Limb (tissue), 2 donors: Measurements from ENCODE around the gene EPB41L2.

ENCODE experiments used
- DNase-seq, 2 donors: peaks; one replicate each; pipeline ENCODE4 v3.0.0-alpha.2; 2016; ENCODE audit errors: extremely low spot score in 2 of 2

Gene EPB41L2

DNA sequence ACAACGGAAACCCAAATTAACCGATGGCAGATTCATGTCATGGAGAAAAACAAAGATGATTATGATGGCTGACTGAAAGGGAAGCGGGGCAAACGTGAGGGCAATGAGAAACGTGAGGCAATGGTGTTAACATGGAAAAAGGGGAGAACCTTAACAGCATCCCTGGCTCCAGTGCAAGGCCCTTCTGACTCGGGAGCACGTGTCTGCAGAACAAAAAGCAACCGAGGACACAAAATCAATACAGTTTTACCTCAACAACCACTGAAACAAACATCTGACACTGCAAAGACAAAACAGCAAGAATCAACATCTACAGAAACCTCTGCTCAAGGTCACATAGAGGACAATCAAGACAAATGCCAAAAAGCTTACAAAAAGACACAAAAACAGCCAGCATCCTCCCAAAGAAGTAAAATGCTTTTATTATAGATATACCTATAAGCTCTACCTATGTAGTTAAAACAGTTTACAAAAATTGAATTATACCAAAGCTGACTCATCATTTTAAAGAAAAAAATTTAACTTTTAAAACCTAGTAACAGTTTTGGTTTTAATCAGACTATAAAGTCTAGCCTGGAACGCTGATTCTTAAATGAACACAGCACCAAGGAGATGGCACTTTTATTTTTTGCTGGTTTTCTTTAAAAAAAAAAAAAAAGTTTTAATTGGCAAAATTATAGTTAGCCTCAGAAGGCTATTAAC lies 192.7 kb downstream of the EPB41L2 start:
- no peak for DNase-seq

- no peak for DNase-seq
These were observed 193.4 kb downstream of the EPB41L2 start for GRCh38 chr6:130869681-130870080.

- DNase-seq: no peak
These were observed 197.3 kb downstream of the EPB41L2 start for GRCh38 chr6:130865793-130866192.

GRCh38 chr6:130864344-130864743 lies 198.7 kb downstream of the EPB41L2 start:
- DNase-seq: no peak

GRCh38 chr6:130863415-130864230 lies 199.4 kb downstream of the EPB41L2 start:
- no peak for DNase-seq

- DNase-seq: no peak
These were observed 200.7 kb downstream of the EPB41L2 start for GRCh38 chr6:130862370-130862769.

DNA sequence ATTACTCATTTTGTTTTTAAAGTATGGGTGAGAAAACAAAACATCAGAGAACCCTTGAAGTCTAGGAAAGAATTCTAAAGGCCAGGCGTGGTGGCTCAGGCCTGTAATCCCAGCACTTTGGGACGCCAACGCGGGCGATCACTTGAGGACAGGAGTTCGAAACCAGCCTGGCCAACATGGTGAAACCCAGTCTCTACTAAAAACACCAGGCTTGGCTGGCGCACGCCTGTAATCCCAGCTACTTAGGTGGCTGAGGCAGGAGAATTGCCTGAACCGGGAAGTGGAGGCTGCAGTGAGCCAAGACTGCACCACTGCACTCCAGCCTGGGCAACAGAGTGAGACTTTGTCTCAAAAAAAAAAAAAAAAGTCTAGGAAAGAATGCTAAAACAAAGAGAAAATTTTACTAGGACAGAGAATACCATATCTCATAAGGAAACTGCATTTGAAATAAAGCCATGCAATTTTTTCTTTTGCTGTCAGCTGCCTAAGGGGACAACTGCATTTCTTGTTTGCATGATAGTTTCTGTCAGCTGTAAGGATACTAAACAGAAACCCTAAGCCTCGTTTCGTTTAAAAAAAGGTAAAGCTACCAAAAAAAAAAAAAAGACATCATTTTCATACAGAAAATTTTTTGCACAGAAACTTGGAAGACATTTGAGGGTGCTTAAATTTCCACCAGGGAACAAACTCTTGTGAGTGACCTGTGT lies 203.7 kb downstream of the EPB41L2 start:
- no peak for DNase-seq

DNA sequence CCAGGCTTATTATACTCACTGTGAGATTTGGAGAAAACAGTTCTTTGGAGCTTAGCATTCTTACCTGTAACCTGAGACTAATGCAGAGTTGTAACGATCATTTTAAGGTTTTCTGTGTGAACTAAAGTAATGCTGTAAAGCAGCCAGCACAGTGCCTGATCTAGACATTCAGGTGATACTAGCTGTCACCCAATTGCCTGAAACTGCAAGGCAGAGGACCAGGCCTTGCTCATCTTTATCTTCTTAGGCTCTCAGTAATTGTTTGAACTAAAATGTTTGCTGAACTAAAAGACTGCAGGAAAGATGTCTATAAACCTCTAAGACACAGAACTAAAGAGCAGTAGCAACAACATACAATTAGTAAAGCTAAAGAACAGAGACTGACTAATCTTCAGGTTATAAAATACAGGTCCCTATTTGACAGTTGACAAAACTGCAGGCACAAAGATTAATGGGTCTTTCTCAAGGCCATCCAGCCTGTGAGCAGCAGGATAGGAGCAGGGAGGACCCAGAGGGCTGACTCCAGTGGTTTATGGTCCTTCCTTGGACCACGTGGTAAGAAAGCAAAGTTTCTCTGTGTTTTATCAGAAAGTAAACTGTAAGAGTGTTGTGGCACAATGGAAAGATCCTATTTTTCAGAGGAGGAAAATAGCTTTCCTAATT lies 204.4 kb downstream of the EPB41L2 start:
- no peak for DNase-seq

DNA sequence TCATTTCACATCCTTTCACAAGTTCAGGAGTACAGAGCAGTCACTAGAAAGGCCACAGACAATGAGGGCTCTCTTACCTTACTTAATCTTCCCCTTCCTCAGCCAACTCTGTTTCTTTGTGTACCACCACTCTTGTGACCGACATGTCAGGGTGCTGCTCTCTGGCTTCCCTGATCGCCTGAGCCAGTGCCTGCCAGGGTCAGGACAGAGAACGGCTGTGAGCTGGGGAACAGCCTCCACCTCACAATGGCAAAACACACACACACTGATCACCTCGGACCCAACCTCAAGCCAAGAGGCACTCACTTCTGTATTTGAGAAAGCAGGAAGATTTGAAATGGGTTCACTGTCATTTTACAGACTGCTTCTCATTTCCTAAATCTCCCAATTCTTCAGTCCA lies 205.0 kb downstream of the EPB41L2 start:
- DNase-seq: no peak

DNA sequence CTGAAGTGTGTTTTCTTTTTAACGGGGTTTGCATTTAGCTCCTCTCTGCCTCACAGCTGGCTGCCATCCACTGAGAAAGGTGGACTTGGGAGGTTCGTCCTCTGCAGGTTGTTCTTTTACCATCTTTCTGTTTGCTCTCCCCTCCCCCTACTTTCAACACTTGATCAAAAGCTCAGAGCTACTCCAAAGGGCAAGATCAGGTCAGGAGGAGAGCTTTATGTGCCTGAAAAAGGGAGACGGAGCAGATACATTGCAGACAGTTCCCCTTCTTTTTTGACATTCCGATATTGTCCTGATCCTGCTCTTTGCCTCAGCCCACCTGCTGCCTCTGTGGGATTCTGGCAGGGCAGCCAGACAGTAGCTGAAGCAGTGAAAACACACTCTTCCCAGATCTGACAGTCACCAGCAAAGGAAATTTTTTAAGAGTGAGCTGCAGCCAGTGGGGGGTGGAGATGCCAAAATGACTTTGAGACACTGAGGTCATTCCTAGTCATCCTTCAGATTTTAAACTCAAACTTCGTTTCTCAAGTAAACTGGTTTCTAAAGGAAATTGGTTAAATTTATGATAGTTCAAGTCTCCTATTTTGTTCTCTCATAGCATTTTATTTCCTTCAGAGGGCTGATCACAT lies 209.4 kb downstream of the EPB41L2 start:
- DNase-seq: no peak

DNA sequence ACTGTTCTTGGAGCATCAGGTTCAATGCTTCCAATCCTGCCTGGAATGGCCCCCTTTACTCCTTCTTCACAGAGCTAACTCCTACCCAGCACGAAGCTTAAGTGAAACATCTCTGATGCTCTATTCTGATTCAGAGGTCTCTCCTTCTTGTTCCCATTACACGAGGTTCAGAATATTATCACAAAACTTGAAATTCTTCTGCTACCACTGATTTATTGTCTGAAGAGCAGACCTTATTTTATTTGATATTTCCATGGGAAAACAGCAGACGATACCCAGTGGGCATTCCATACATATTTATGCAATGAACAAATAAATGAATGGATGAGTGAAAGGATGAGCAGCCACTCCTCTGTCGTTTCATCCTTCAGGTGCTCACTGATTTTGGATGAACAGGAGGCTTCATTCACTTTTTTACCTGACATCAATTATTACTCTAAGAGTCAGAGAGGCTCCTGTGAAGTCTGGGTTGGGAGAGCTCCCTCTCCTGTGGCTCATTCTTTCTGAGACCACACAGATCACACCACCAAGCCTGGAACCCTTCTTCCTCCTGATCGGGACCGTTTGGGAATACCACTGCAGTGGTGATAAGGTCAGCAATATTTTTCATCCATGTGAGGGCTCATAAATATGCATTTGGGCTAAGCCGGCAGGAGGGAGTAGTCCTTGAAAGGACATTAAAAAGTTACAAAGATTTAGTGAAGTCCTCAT lies 210.0 kb downstream of the EPB41L2 start:
- no peak for DNase-seq

DNA sequence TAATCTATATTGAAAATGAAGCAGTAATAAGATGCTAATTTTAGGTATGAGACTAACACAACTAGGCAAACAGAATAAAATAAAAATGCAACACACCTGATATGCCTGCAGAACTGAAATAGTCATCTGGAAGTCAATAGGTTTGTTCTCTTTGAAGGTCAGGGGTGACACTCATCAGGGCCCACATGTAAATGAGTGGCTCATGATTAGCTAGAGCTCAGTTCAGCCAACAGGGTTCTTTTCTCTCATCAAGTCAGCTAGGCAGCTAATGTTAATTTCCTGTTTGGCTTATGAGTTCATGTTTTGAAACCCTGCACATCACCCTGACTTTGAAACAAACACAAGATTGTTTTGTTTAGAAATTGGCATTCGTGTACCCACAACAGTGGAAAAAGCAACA lies 212.0 kb downstream of the EPB41L2 start:
- no peak for DNase-seq

GRCh38 chr6:130849594-130849993 lies 213.5 kb downstream of the EPB41L2 start:
- no peak for DNase-seq

- no peak for DNase-seq
These were observed 214.1 kb downstream of the EPB41L2 start for GRCh38 chr6:130848945-130849344.

DNA sequence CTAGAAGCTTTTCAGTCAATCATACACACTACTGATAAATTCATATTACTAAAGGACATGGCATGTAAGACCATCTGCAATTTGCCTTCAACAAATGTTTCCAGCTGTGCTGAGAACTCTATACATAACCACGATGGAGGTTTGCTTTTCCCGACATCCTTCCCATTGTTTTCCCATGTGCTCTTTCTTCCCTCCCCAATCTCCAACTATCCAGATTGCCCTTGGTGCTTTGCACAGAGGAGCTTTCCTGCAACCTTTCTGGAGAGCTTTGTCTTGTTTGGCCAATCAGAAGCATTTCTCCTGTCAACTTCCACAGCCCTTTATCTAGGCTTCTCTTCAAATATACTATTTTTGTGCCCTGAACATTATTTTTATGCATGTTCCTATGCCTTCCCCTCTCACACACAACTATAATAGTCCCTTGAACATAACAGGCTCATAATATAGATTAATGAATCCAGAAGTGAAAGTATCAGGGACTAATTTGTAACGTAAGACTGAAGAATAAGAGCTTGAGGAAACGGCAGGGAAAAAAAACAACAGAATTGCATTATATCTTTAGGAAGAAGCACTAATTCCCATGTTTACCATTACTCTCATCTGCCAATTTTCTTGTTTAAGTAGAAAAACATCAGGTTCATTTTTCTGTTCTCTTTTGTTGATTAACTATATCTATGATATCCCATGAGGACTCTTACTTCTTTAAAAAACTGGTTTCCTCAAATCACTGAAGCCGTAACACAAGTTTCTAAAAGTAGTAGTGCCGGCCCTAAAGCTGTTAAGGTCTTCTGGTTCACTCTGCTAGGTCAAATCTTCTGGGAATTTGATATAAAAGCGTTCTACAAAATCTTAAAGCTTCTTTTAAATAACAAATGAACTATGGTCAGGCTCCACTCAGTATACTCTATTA lies 215.8 kb downstream of the EPB41L2 start:
- no peak for DNase-seq

DNA sequence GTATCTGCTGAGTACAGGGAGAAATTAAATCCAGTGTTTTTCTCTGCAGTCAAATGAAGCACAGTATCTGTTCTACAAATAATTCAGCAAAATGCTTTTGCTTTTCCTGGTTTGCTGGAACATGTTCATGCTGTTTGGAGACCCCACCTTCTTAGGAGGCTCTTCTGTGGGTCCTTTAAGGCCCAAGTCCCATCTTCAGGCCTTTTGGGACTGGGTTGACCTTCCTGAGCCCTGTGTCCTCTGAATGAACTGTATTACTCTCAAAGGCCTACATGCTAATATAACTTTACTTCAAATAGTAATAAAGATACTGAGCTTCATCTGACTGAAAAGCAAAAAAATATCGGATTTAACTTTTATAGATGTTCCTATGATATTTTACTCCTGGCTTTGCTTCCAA lies 216.5 kb downstream of the EPB41L2 start:
- DNase-seq: no peak

GRCh38 chr6:130843575-130844320 lies 219.3 kb downstream of the EPB41L2 start:
- peak in 1 of 2 donors; percentile 48 for DNase-seq

DNA sequence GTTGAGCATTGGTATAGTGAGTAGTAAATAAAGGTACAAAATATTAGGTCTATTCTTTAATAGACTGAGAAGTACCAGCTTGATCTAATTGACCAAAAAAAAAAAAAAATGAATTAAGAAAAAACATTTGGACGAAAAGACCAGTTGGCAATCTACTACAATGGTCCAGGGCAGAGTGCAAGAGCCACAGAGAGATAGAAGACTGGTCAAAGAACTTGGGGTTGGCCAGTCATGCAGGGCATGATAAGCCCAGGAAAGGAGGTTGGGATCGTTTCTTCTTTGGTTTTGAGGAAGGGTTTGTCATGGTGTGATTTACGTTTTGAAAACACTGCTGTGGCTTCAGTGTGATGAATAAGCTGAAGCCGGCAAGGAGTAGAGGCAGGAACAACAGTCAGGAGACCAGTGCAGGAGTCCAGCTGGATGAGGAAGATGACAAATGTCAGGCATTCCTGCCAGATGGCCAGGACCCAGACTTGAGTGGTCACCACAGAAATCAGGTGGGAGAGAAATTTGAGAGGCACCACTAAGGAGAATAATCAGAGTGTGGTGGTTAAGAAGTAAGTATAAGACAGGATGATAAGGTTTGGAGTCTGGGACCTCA lies 221.8 kb downstream of the EPB41L2 start:
- DNase-seq: no peak
